Transverse colon (tissue), 4 donors: ENCODE measurements around the gene PRADC1.

Source experiments
- CTCF ChIP-seq, 5 experiments: fragments of 200-600 bp in 3 of 5; fragments of 450-650 bp in 2 of 5; sonication (generic) in 3 of 5; IDR thresholded peaks; 1 replicate in 2 of 5; 2 replicates in 3 of 5; pipeline ENCODE4 v1.5.1; 2016 to 2017; ENCODE audit warnings: antibody characterized with exemption in 5 of 5, inconsistent platforms in 3 of 5, mild to moderate bottlenecking in 2 of 5, moderate library complexity in 1 of 5
- EP300 ChIP-seq: sonication (generic); formaldehyde crosslinking; IDR thresholded peaks from one replicate; pipeline ENCODE4 v1.6.1; 2017; ENCODE audit warnings: antibody characterized with exemption, low read depth
- POLR2AphosphoS5 ChIP-seq, 3 donors: sonication (generic); formaldehyde crosslinking; IDR thresholded peaks; one replicate each; pipeline ENCODE4 v1.6.1; 2016; ENCODE audit warnings: antibody characterized with exemption in 3 of 3

GRCh38 chr2:73197579-73197978, 35.5 kb downstream of the PRADC1 start:
- no peak for TF ChIP-seq CTCF (IDR thresholded peaks at IDR 0.05)
- TF ChIP-seq EP300, result no peak
- TF ChIP-seq POLR2AphosphoS5 (IDR thresholded peaks at IDR 0.05), result no peak
